ENCODE measurements around the gene RAB30. TPM values are rescaled to one million over a fixed set of nuclear protein-coding genes. Genes with fewer than 3 reads are reported as not detected.

RAB30 gene
- total RNA-seq, result 3.2 and 3.7 TPM in 2 replicates

GRCh38 chr11:83071567-83072349 is at the start of gene RAB30:
RAB30 (minus strand) TSS chr11:83071897; CDS start chr11:82997316, 74,581 bp downstream.
- TF ChIP-seq, protein P1, sequence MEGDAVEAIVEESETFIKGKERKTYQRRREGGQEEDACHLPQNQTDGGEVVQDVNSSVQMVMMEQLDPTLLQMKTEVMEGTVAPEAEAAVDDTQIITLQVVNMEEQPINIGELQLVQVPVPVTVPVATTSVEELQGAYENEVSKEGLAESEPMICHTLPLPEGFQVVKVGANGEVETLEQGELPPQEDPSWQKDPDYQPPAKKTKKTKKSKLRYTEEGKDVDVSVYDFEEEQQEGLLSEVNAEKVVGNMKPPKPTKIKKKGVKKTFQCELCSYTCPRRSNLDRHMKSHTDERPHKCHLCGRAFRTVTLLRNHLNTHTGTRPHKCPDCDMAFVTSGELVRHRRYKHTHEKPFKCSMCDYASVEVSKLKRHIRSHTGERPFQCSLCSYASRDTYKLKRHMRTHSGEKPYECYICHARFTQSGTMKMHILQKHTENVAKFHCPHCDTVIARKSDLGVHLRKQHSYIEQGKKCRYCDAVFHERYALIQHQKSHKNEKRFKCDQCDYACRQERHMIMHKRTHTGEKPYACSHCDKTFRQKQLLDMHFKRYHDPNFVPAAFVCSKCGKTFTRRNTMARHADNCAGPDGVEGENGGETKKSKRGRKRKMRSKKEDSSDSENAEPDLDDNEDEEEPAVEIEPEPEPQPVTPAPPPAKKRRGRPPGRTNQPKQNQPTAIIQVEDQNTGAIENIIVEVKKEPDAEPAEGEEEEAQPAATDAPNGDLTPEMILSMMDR (IDR thresholded peaks at IDR 0.05; ENCODE audit: insufficient read depth, low read length, severe bottlenecking), result no peak
- H3K36me3 ChIP-seq (ENCODE audit: control insufficient read depth, insufficient read depth, low read length), result peaks cover 1% of the 10 kb centered on the region
- FAIRE-seq (peak; percentile 96), DNase-seq (ENCODE audit: low read depth) (peak; percentile 100)
- no peaks in the 10 kb centered on the region for H3K27me3 ChIP-seq (ENCODE audit: control insufficient read depth, insufficient read depth, low read length)
- peak within 1 kb of the TSS; percentile 75 for H3K4me3 ChIP-seq (ENCODE audit: low read depth, low read length)

- FAIRE-seq, result no peak
- TF ChIP-seq, protein P1 (IDR thresholded peaks at IDR 0.05; ENCODE audit: insufficient read depth, low read length, severe bottlenecking), result no peak
- H3K36me3 ChIP-seq (ENCODE audit: control insufficient read depth, insufficient read depth, low read length), result no peaks in the 10 kb centered on the region
- no peaks in the 10 kb centered on the region for H3K27me3 ChIP-seq (ENCODE audit: control insufficient read depth, insufficient read depth, low read length)
- no peak overlapping the region for H3K4me3 ChIP-seq (ENCODE audit: low read depth, low read length)
- no peak for DNase-seq (ENCODE audit: low read depth)
These were observed 48.6 kb upstream of the RAB30 start for GRCh38 chr11:83120327-83120726.

- DNase-seq (ENCODE audit: low read depth), result no peak
- H3K27me3 ChIP-seq (ENCODE audit: control insufficient read depth, insufficient read depth, low read length), result no peaks in the 10 kb centered on the region
These were observed 47.5 kb upstream of the RAB30 start for GRCh38 chr11:83119216-83119615.

GRCh38 chr11:83118814-83119213 is 47.1 kb upstream of the RAB30 start:
- DNase-seq (ENCODE audit: low read depth) (no peak), FAIRE-seq (no peak)
- TF ChIP-seq, protein P1 (IDR thresholded peaks at IDR 0.05; ENCODE audit: insufficient read depth, low read length, severe bottlenecking), result no peak
- no peak overlapping the region for H3K4me3 ChIP-seq (ENCODE audit: low read depth, low read length)
- no peaks in the 10 kb centered on the region for H3K27me3 ChIP-seq (ENCODE audit: control insufficient read depth, insufficient read depth, low read length)
- H3K36me3 ChIP-seq (ENCODE audit: control insufficient read depth, insufficient read depth, low read length), result no peaks in the 10 kb centered on the region

More at GRCh38 chr11:83119216-83119615, 47.5 kb upstream of the RAB30 start:
- H3K36me3 ChIP-seq (ENCODE audit: control insufficient read depth, insufficient read depth, low read length), result no peaks in the 10 kb centered on the region
- H3K4me3 ChIP-seq (ENCODE audit: low read depth, low read length), result no peak overlapping the region
- TF ChIP-seq, protein P1 (IDR thresholded peaks at IDR 0.05; ENCODE audit: insufficient read depth, low read length, severe bottlenecking), result no peak
- no peak for FAIRE-seq

DNA sequence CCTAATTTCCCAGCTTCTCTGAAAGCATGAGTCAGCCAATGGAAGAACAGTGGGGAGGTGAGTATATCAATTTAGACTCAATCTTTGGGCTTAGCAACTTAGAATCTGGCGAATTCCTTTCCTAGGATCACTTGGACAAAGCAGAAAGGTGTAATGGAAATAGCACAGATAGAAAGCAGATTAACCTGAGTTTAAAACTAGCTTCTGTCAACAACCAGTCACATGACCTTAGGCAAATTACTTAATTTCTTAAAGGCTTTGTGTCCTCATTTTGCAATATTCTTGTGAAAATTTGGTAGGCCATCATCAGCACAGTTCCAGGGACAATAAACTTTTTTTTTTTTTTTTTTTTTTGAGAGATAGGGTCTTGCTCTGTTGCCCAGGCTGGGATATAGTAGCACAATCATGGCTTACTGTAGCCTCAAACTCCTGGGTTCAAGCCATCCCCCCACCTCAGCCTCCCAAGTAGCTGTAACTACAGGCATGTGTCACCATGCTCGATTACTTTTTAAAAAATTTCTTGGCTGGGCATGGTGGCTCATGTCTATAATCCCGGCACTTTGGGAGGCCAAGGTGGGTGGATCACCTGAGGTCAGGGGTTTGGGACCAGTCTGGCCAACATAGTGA is 44.4 kb upstream of the RAB30 start:
- FAIRE-seq, result no peak
- H3K4me3 ChIP-seq (ENCODE audit: low read depth, low read length), result no peak overlapping the region
- no peaks in the 10 kb centered on the region for H3K36me3 ChIP-seq (ENCODE audit: control insufficient read depth, insufficient read depth, low read length)

More for the DNA sequence above, 44.4 kb upstream of the RAB30 start:
- no peaks in the 10 kb centered on the region for H3K27me3 ChIP-seq (ENCODE audit: control insufficient read depth, insufficient read depth, low read length)
- TF ChIP-seq, protein P1 (IDR thresholded peaks at IDR 0.05; ENCODE audit: insufficient read depth, low read length, severe bottlenecking), result no peak
- no peak for DNase-seq (ENCODE audit: low read depth)
